ENCODE data around the gene HSD17B2.

Gene HSD17B2

GRCh38 chr16:82020051-82020450, 15.0 kb upstream of the HSD17B2 start:
- DNase-seq, result no peak

DNA sequence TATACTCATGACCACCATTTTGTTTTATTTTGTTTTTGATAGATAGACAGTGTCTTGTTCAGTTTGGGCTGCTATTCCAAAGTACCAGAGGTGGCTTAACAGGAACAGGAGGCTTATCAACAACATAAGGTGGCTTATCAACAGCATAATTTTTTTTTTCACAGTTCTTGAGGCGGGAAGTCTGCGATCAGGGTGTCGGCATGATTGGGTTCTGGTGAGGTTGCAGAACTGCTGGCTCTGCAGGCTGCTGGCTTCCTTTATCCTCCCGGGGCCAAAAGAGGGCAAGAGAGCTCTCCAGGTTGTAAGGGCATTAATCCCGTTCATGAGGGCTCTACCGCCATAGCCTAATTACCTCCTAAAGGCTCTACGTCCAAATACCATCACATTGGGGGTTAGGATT, 11.8 kb upstream of the HSD17B2 start:
- DNase-seq, result no peak

GRCh38 chr16:82024316-82024715, 10.7 kb upstream of the HSD17B2 start:
- no peak for DNase-seq

GRCh38 chr16:82024883-82025282, 10.2 kb upstream of the HSD17B2 start:
- no peak for DNase-seq

- no peak for DNase-seq
These were observed 7.4 kb upstream of the HSD17B2 start for GRCh38 chr16:82027629-82028064.

- no peak for DNase-seq
These were observed 3.7 kb upstream of the HSD17B2 start for GRCh38 chr16:82031116-82032084.

DNA sequence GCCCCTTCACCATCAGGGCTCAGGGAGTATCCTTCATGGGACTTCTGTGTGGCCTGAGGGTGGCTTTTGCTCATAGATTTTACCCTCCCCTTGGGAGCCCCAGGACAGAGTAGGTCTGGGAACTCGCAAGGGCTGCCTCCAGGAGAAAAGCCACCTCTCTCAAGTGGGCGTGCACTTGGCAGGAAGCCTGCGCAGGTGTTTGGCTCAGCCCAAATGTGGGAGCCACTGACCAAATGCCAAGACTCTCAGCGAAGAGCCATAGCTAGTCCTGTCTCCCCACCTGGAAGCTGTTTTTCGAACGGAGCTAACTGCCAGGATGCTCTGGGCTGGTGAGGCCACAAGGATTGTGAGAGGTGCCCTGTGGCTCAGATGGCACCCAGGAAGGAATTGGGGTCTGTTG, 2.0 kb upstream of the HSD17B2 start:
- no peak for DNase-seq

GRCh38 chr16:82033683-82034300, 1.3 kb upstream of the HSD17B2 start:
- DNase-seq, result no peak

DNA sequence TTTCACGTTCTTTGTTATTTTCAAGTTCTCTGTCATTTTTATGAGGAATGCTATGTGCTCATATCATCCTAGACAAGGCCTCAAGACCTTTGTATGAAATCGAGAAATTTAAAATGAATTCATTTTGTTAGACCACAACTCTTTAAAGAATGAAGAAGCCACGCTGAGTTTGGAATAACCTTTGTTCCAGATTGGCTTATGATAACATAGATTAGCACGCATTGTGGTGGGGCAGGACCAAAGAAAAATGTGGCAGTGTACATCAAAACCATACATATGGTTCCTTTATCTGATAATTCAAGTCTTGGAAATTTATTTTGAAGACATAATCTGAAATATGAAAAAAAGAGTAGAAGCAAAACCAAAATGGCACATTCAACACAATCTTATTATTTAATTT, 2.2 kb downstream of the HSD17B2 start:
- DNase-seq, result no peak

DNA sequence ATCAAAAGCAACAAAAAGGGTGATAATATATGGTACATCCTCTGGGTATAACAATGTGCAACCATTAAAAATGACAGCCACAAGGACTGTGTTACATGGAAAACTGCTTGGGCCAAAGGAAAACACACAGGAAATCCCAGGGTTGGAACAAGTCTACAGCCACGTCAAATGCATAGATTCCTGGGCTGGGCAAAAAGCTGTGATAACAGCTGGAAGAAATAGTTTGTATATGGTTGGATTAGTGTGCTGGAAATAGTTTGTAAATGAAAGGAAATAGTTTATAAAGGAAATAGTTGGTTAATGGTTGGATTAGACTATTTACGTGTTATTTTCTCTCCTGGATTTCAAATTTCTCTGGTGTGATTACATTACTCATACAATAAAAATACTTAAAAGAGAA, 2.6 kb downstream of the HSD17B2 start:
- DNase-seq, result no peak

- DNase-seq, result no peak
These were observed 5.2 kb downstream of the HSD17B2 start for GRCh38 chr16:82040296-82040695.

DNA sequence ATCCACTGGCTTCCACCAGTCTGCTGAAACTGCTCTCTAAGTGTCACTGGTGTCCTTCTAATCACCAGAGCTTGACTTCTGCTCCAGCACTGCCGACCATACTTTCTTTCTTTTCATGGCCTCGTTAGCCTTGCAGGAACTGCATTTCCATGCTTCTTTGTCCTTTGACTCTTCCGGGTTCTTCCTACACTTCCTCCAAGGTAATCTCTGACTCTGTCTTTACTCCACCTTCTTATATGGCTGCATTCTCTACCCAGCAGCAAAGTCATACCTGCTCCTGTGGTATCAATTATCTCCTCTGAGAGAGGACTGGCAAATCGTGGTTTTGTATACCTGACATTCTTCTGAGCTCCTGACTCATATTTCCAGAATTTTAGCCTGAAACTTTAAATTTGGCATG, 6.5 kb downstream of the HSD17B2 start:
- DNase-seq, result no peak

DNA sequence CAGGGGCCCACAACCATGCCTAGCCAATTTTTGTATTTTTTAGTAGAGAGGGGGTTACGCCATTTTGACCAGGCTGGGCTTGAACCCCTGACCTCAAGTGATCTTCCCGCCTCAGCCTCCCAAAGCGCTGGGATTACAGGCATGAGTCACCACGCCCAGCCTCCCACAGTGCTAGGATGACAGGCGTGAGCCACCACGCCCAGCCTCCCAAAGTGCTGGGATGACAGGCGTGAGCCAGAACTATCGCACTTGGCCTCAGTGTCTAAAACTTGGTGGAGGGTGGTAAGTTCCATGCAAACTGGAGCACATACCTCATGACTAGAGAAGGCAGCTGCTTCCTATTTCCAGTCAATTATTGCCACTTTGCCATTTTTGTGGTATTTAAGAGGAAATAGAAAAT, 7.1 kb downstream of the HSD17B2 start:
- DNase-seq, result no peak

DNA sequence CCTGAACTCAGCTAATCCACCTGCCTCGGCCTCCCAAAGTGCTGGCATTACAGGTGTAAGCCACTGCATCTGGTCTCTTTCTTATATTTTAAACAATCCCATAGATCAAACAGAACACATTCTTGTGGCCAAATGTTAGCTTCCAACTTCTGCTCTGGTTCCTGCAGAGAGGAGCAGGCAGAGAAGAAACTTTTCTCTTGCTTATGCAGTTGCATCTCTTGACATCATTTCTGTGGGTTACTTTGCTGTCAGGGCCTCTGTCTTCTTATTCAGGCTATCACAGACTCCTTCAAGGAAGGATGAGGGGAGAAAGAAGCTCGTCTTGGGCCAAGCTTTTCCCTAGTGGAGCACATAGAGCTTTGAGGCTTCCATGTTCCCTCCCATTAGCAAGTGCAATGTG, 7.8 kb downstream of the HSD17B2 start:
- no peak for DNase-seq

DNA sequence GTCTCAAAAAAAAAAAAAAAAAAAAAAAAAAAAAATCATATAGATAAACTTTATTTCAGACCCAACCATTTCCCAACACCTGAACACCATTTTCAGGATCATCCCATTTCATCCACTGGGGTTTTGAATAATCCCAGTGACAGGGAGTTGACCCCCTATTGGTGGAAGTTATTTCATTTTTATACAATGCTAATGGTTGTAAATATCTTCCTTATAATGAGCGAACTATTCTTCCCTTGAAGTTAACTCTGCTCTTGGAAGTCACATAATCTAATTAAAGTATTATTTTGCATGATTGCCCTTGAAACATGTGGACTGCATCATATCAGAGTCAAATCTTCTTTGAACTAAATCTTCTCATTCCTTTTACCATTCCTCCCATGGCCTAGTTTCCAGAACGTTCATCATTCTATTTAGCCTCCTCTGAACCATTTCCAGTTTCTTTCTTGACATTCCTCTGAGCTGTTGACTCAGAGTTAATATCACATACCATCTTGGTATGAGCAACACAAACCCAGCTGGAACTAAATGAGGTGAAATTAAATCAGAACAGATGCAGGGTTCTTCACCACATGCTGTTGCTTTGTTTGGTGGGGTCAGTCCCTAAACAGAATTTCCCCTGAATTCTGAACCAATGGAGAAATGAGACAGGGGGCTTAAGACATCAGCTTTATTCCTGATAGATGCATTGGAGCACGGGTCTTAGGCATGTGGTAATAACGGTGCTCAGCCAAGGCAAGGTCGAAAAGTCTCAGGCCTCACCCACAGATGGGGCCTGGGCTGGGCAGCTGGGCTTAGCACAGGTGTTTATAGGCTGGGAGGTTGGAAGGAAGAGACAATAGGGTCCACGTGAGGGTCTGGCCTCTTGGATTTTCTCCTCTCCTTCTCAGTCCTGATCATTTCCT, 8.9 kb downstream of the HSD17B2 start:
- no peak for DNase-seq

DNA sequence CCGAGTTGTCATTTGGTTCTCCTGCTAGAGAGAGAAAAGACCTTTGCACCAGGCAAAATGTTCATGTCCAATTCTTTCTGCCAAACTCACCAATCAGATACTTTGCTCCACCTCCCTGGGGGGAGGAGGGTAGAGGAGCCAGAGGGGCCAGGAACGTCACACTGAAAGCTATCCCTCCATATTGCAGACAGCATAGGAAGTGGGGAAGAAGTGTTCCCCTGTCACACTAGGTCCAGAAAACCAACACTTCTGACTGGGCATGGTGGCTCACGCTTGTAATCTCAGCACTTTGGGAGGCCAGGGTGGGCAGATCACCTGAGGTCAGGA, 9.5 kb downstream of the HSD17B2 start:
- DNase-seq, result no peak

GRCh38 chr16:82045465-82045864, 10.4 kb downstream of the HSD17B2 start:
- DNase-seq, result no peak

GRCh38 chr16:82046541-82046940, 11.5 kb downstream of the HSD17B2 start:
- no peak for DNase-seq

GRCh38 chr16:82046941-82047340, 11.9 kb downstream of the HSD17B2 start:
- DNase-seq, result no peak

DNA sequence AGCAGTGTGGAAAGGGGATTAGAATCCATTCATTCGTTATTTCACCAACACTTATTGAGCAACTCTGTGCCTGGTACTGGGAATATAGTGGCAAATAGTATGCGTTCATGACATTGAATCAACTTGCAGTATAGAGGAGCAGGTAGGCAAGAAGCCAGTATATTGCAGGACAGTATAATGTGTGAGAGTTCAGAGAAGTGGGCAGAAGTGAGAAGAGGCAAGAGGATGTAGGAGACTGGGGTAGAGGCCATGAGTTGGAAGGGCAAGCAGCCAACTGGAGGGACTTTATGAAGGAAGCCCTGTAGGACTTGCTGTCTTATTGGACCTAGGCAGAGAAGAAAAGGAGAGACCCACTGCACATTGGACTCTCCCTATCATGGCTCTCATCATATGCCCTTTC, 12.3 kb downstream of the HSD17B2 start:
- DNase-seq, result no peak

DNA sequence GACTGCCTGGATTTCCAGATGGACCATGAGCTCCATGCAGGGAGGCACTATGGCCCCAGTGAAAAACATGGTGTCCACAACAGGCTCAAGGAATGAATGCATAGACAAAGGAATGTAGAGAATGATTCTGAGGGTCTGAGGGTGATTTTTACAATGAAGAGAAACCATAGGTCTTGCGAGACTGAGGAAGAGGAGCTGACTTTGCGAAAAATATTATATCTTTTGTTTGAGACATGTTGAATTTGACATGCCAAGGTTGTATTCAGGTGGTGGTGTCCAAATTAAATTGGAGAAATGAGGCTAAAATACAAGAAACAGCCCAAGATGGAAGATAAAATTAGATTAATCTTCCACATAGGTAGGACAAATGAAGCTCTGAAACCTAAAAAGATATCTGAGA, 12.7 kb downstream of the HSD17B2 start:
- DNase-seq, result no peak

GRCh38 chr16:82049484-82049883, 14.4 kb downstream of the HSD17B2 start:
- no peak for DNase-seq

DNA sequence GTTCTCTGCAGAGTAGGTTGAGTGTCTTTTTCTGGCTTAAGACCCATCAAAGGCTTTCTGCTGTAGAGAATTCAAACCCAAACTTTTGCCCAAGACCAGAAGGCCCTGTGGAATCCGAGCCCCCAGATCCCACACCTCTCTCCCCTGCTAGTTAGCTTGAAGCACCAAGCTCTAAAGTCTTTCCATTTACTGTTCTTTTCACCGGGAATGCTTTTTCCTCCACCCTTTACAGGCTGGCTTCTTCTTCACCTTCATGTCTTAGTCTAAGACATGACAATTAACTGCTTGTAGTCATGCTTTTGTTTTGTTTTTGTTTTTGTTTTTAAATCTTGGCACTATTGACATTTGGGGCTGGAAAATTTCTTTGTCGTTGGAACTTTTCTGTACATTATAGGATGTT, 15.5 kb downstream of the HSD17B2 start:
- DNase-seq, result no peak

Measured in NCI-H1048 (cell line).